ENCODE results near the gene FOXL1.

The FOXL1 gene

DNA sequence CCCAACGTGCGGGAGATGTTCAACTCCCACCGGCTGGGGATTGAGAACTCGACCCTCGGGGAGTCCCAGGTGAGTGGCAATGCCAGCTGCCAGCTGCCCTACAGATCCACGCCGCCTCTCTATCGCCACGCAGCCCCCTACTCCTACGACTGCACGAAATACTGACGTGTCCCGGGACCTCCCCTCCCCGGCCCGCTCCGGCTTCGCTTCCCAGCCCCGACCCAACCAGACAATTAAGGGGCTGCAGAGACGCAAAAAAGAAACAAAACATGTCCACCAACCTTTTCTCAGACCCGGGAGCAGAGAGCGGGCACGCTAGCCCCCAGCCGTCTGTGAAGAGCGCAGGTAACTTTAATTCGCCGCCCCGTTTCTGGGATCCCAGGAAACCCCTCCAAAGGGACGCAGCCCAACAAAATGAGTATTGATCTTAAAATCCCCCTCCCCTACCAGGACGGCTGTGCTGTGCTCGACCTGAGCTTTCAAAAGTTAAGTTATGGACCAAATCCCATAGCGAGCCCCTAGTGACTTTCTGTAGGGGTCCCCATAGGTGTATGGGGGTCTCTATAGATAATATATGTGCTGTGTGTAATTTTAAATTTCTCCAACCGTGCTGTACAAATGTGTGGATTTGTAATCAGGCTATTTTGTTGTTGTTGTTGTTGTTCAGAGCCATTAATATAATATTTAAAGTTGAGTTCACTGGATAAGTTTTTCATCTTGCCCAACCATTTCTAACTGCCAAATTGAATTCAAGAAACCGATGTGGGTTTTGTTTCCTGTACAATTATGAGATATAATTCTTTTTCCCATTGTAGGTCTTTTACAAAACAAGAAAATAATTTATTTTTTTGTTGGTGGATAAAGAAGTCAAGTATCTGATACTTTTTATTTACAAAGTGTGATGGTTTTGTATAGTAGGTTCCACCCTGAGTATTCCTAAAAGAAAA, 9.4 kb upstream of the FOXL1 start:
- no peak for DNase-seq

- DNase-seq = no peak
Observed at GRCh38 chr16:86569701-86570447, 8.5 kb upstream of the FOXL1 start.

DNA sequence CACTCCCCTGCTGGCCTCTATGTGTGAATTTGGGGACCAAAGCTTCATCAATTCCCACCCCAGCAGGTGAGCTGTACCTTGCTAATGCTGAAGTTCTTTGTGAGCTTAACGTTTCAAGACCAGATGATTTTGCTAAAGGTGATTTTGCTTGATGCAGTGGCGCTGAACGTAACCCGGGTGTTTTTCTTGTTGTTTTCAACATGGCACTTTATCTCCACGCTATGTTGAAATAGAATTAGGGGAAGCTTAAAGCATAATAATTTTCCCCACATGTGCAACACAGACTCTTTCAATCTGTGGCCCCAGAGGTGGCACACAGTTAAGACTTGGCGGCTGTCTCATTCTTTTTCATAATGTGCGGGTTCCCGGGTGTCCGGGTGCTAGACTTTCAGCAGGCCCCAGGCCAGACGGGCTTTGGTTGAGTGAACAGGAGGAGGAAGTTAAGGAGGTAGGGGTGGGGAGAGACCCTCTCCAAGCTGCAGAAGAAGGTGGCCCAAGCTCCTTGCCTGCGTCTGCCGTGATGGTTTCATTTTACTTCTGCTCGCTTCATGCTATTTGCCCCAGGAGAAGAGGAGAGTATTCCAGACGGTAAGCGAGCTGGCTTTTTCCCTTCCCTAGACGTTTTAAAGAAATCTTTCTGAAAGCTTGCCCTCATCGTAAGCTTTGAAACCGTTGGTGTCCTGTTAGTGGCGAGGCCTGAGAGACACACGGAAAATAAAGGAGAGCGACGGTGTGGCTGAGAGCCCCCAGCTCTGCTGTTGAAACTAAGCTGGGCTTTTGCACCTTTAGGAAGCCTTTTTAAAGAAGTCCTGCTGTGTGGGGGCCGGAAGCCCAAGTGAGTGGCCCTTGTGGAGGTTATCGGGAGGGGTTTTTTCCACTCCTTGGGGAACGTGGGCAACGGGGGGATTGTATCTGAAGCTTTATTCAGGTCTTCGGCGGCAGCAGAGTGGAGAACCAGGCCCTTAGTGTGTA, 7.5 kb upstream of the FOXL1 start:
- no peak for DNase-seq

- DNase-seq = no peak
Observed at GRCh38 chr16:86571530-86571915, 6.8 kb upstream of the FOXL1 start.

GRCh38 chr16:86572041-86572521, 6.3 kb upstream of the FOXL1 start:
- no peak for DNase-seq

- DNase-seq = no peak
Observed at GRCh38 chr16:86572606-86573005, 5.7 kb upstream of the FOXL1 start.

DNA sequence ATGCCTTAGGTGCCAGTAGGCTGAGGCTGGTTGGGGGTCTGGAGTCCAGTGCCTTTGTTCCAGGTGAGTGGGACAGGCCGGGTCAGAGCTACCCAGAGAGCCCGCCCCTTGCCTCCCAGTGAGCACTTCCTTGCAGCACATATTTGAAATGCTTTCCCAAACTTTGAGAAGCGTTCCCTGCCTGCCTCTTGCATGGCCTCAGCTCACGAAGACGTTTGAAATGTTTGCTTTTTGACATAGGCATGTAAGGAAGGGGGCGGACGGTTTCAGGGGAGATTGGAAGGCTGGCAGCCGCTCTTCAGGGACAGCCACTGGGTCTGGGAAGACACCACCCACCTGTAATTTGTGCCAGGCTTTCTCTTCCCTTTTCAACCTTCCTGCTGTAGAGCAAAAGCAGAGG, 5.1 kb upstream of the FOXL1 start:
- no peak for DNase-seq

GRCh38 chr16:86573646-86574508, 4.5 kb upstream of the FOXL1 start:
- no peak for DNase-seq

- no peak for DNase-seq
Observed at GRCh38 chr16:86574646-86575045, 3.7 kb upstream of the FOXL1 start.

GRCh38 chr16:86575095-86575685, 3.2 kb upstream of the FOXL1 start:
- no peak for DNase-seq

- peak; percentile 43 for DNase-seq
Observed at GRCh38 chr16:86575754-86576557, 2.4 kb upstream of the FOXL1 start.

- no peak for DNase-seq
Observed at GRCh38 chr16:86576591-86577313, 1.6 kb upstream of the FOXL1 start.

GRCh38 chr16:86577314-86577971, 906 bp upstream of the FOXL1 start:
- DNase-seq = no peak

DNA sequence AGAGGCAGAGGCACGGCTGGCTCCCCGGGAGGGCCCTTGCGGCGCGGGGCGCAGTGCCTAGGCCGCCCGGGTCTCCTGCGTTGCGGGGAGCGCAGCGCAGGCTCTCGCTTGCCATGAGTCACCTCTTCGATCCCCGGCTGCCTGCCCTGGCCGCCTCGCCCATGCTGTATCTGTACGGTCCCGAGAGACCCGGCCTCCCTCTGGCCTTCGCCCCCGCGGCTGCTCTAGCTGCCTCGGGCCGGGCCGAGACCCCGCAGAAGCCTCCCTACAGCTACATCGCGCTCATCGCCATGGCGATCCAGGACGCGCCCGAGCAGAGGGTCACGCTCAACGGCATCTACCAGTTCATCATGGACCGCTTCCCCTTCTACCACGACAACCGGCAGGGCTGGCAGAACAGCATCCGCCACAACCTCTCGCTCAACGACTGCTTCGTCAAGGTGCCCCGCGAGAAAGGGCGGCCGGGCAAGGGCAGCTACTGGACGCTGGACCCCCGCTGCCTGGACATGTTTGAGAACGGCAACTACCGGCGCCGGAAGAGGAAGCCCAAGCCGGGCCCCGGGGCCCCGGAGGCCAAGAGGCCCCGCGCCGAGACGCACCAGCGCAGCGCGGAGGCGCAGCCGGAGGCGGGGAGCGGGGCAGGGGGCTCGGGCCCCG, 390 bp downstream of the FOXL1 start:
- no peak for DNase-seq

- DNase-seq = no peak
Observed at GRCh38 chr16:86579268-86580062, 1.1 kb downstream of the FOXL1 start.

DNA sequence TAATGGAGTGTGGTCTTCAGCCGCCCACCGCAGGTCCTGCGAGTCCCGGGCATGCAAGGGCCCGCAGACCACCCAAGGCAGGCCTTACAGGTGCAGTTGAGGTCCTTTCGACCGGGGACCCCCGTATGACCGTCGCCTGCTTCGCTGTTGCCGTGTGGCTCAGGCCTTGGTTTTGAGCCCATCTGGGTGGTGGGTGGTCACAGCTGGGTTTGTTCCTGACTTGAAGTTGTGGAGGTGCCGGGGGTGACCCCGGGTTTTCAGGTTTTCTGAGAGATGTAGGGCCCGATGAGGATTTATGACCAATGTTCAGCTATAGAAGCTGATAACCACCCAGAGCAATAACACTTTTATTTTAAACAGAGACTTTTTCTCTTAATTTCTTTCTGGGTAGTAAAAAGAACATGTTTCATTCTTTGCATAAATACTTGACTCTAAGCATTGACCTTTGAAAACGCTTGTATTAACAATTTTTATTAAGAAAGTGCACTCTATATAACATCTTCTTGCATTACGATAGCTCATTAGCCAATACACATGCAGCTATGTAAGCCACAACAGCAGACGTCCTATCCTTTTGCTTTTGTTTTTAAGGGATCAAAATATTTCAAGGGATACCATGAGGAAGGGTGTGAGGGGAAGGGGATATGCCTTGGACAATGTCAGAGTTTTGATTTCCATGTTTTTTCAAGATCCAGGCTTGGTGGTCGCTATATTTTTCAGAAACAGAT, 1.9 kb downstream of the FOXL1 start:
- DNase-seq = no peak

GRCh38 chr16:86580791-86581170, 2.4 kb downstream of the FOXL1 start:
- no peak for DNase-seq

Data from activated naive CD4-positive, alpha-beta T cell treated with Interleukin-2 at 50 U/mL for 16 hours (primary cell).